ENCODE results near the gene GOLM1. TPM values are rescaled to one million over a fixed set of nuclear protein-coding genes. Genes with fewer than 3 reads are reported as not detected.

GOLM1 gene
- total RNA-seq, 1 experiment from 2014 or later: 73.4 TPM

DNA sequence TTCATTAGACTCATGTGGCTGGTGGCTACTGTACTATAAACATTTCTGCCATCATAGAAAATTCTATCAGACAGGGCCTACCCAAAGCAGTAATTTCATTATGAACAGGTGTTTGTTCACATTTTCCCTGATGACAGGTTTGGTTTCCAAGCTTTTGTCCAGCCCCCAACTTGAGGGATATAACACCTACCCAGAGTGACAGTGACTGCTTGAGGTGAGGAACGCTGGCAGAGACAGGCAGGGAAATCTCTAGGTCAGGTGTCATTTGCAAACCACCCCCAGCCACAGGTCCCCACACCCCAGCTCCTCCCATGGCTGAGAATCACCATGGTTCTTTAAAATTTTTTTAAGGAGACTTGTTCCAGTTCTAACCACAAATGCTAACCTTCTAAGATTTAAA lies 25.5 kb downstream of the GOLM1 start:
- H3K36me3 ChIP-seq (ENCODE audit: control insufficient read depth, insufficient read depth, low read length): no peaks in the 10 kb centered on the region
- ATAC-seq: no peak
- POLR2A ChIA-PET: no interaction called here
- H3K27ac ChIP-seq (ENCODE audit: low read length): no peak overlapping the region
- no peaks in the 10 kb centered on the region for H3K4me1 ChIP-seq (ENCODE audit: control insufficient read depth, insufficient read depth, low read length)
- H3K27me3 ChIP-seq (ENCODE audit: control insufficient read depth, insufficient read depth, low read length): no peaks in the 10 kb centered on the region
- no peak overlapping the region for H3K4me3 ChIP-seq (ENCODE audit: low read depth in 2 of 2, low read length in 2 of 2)
- no TSS peak for BruUV-seq (replicated peaks)
- CTCF ChIA-PET: interaction anchor here (0.6 kb wide), 1 partner anchor 77 kb away, joined by 3 read pairs; no protein-coding TSS in a partner anchor
- in situ Hi-C loops (cut with HindIII; ENCODE audit: low pct_unique_long_range_greater_than_20kb, low sequenced_read_pairs) (no loop called here), intact Hi-C loops (cut with micrococcal nuclease; ENCODE audit: unreplicated experiment) (no loop called here)
- H3K9me3 ChIP-seq (ENCODE audit: control insufficient read depth, insufficient read depth, low read depth, low read length): no peaks in the 10 kb centered on the region
- TF ChIP-seq POLR2AphosphoS5 (IDR thresholded peaks at IDR 0.05; ENCODE audit: low read depth, low read length) (no peak), SIN3A (IDR thresholded peaks at IDR 0.05; ENCODE audit: borderline replicate concordance, insufficient read depth, low read depth, low read length) (no peak), TCF7L2 (IDR thresholded peaks at IDR 0.05; ENCODE audit: low read depth, low read length) (no peak)
- TF ChIP-seq, protein P1, sequence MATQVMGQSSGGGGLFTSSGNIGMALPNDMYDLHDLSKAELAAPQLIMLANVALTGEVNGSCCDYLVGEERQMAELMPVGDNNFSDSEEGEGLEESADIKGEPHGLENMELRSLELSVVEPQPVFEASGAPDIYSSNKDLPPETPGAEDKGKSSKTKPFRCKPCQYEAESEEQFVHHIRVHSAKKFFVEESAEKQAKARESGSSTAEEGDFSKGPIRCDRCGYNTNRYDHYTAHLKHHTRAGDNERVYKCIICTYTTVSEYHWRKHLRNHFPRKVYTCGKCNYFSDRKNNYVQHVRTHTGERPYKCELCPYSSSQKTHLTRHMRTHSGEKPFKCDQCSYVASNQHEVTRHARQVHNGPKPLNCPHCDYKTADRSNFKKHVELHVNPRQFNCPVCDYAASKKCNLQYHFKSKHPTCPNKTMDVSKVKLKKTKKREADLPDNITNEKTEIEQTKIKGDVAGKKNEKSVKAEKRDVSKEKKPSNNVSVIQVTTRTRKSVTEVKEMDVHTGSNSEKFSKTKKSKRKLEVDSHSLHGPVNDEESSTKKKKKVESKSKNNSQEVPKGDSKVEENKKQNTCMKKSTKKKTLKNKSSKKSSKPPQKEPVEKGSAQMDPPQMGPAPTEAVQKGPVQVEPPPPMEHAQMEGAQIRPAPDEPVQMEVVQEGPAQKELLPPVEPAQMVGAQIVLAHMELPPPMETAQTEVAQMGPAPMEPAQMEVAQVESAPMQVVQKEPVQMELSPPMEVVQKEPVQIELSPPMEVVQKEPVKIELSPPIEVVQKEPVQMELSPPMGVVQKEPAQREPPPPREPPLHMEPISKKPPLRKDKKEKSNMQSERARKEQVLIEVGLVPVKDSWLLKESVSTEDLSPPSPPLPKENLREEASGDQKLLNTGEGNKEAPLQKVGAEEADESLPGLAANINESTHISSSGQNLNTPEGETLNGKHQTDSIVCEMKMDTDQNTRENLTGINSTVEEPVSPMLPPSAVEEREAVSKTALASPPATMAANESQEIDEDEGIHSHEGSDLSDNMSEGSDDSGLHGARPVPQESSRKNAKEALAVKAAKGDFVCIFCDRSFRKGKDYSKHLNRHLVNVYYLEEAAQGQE (IDR thresholded peaks at IDR 0.05; ENCODE audit: insufficient read depth in 1 of 2, low read depth in 2 of 2, low read length in 1 of 2): no peak
- TF ChIP-seq, protein P2, sequence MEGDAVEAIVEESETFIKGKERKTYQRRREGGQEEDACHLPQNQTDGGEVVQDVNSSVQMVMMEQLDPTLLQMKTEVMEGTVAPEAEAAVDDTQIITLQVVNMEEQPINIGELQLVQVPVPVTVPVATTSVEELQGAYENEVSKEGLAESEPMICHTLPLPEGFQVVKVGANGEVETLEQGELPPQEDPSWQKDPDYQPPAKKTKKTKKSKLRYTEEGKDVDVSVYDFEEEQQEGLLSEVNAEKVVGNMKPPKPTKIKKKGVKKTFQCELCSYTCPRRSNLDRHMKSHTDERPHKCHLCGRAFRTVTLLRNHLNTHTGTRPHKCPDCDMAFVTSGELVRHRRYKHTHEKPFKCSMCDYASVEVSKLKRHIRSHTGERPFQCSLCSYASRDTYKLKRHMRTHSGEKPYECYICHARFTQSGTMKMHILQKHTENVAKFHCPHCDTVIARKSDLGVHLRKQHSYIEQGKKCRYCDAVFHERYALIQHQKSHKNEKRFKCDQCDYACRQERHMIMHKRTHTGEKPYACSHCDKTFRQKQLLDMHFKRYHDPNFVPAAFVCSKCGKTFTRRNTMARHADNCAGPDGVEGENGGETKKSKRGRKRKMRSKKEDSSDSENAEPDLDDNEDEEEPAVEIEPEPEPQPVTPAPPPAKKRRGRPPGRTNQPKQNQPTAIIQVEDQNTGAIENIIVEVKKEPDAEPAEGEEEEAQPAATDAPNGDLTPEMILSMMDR (IDR thresholded peaks at IDR 0.05): no peak
- no peak for DNase-seq (ENCODE audit: low read depth, low spot score)

DNA sequence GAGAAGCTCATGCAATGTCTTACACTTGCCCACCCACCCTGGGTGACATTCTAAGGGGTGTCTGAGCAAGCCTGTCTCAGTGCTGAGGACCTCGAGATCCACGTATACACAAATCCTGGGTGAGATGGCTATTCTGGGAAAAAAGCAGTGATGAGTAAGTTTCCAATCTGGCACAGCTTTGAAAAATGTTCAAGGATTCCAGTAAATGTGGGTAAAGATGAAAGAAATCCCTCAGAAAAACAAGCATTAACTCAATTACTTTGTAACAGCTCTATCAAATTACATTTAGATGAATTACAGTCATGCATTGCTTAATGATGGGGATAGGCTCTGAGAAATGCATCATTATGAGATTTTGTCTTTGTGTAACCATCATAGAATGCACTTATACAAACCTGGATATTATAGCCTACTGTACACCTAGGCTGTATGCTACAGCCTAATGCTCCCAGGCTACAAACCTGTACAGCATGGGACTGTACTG lies 26.9 kb downstream of the GOLM1 start:
- ChIA-PET CTCF (no interaction called here), POLR2A (no interaction called here)
- TF ChIP-seq, protein P2 (IDR thresholded peaks at IDR 0.05): no peak
- TF ChIP-seq, protein P1 (IDR thresholded peaks at IDR 0.05; ENCODE audit: insufficient read depth in 1 of 2, low read depth in 2 of 2, low read length in 1 of 2): no peak
- TF ChIP-seq POLR2AphosphoS5 (IDR thresholded peaks at IDR 0.05; ENCODE audit: low read depth, low read length): no peak
- no peak for TF ChIP-seq SIN3A (IDR thresholded peaks at IDR 0.05; ENCODE audit: borderline replicate concordance, insufficient read depth, low read depth, low read length)
- TF ChIP-seq TCF7L2 (IDR thresholded peaks at IDR 0.05; ENCODE audit: low read depth, low read length): no peak
- no peak overlapping the region for H3K27ac ChIP-seq (ENCODE audit: low read length)
- in situ Hi-C loops (cut with HindIII; ENCODE audit: low pct_unique_long_range_greater_than_20kb, low sequenced_read_pairs): no loop called here
- no peaks in the 10 kb centered on the region for H3K36me3 ChIP-seq (ENCODE audit: control insufficient read depth, insufficient read depth, low read length)
- intact Hi-C loops (cut with micrococcal nuclease; ENCODE audit: unreplicated experiment): no loop called here
- DNase-seq (ENCODE audit: low read depth, low spot score) (no peak), ATAC-seq (no peak)
- H3K9me3 ChIP-seq (ENCODE audit: control insufficient read depth, insufficient read depth, low read depth, low read length): no peaks in the 10 kb centered on the region
- H3K27me3 ChIP-seq (ENCODE audit: control insufficient read depth, insufficient read depth, low read length): no peaks in the 10 kb centered on the region
- no peak overlapping the region for H3K4me3 ChIP-seq (ENCODE audit: low read depth in 2 of 2, low read length in 2 of 2)
- no TSS peak for BruUV-seq (replicated peaks)
- no peaks in the 10 kb centered on the region for H3K4me1 ChIP-seq (ENCODE audit: control insufficient read depth, insufficient read depth, low read length)
